ENCODE measurements around the gene TRIM26. TPM values are rescaled to one million over a fixed set of nuclear protein-coding genes. Genes with fewer than 3 reads are reported as not detected.

TRIM26 gene
- total and polyA plus RNA-seq, 2 experiments from 2014 or later = 11.0 to 38.0 TPM

DNA sequence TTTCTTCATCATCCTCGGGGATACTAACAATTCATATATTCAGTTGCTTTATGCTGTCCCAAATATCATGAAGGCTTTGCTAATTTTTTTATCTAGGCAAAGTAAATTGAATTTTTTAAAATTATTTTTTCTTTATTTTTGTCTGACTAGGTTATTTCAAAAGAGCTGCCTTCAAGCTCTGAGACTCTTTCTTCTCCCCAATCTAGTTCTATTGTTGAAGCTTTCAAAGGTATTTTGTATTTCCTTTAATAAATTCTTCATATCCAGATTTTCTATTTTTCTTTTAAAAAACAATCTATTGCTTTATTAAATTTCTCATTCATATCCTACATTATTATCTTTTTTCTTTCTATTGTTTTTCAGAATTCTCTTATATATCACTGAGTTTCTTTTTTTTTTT lies 33.1 kb downstream of the TRIM26 start (continued):
- no peak for TF ChIP-seq EZH2phosphoT487 (IDR thresholded peaks at IDR 0.05; ENCODE audit: unreplicated experiment)
- no peak for TF ChIP-seq NANOG (IDR thresholded peaks at IDR 0.05; ENCODE audit: borderline replicate concordance)
- TF ChIP-seq JUNB (IDR thresholded peaks at IDR 0.05; ENCODE audit: unreplicated experiment) = no peak
- TF ChIP-seq, protein P1, sequence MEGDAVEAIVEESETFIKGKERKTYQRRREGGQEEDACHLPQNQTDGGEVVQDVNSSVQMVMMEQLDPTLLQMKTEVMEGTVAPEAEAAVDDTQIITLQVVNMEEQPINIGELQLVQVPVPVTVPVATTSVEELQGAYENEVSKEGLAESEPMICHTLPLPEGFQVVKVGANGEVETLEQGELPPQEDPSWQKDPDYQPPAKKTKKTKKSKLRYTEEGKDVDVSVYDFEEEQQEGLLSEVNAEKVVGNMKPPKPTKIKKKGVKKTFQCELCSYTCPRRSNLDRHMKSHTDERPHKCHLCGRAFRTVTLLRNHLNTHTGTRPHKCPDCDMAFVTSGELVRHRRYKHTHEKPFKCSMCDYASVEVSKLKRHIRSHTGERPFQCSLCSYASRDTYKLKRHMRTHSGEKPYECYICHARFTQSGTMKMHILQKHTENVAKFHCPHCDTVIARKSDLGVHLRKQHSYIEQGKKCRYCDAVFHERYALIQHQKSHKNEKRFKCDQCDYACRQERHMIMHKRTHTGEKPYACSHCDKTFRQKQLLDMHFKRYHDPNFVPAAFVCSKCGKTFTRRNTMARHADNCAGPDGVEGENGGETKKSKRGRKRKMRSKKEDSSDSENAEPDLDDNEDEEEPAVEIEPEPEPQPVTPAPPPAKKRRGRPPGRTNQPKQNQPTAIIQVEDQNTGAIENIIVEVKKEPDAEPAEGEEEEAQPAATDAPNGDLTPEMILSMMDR (conservative IDR thresholded peaks at IDR 0.05; ENCODE audit: low read depth in 2 of 2) = no peak
- TF ChIP-seq EZH2 (IDR thresholded peaks at IDR 0.05; ENCODE audit: low read depth, unreplicated experiment) = no peak
- TF ChIP-seq ZNF114 (CRISPR knock-in tag; IDR thresholded peaks at IDR 0.05) = no peak
- TF ChIP-seq ZNF331 (CRISPR knock-in tag; IDR thresholded peaks at IDR 0.05; ENCODE audit: low read depth) = no peak
- TF ChIP-seq CREB1 (CRISPR knock-in tag; IDR thresholded peaks at IDR 0.05; ENCODE audit: low read depth) = no peak

DNA sequence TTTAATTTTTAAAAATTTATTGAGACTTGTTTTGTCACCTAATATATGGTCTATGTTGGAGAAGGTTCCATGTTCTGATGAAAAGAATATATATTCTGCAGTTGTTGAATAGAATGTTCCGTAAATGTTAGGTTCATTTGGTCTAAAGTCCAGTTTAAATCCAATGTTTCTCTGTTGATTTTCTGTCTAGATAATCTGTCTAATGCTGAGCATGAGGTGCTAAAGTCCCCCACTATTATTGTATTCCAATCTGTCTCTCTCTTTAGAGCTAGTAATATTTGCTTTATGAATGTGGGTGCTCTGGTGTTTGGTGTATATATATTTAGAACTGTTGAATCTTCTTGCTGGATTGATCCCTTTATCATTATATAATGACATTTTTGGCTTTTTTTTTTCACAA lies 34.4 kb downstream of the TRIM26 start:
- H4K20me1 ChIP-seq (replicated peaks; ENCODE audit: insufficient read depth) = no peaks in the 10 kb centered on the region
- H2AFZ ChIP-seq = no peak overlapping the region
- ATAC-seq (no peak), DNase-seq (ENCODE audit: low spot score) (no peak)
- no peaks in the 10 kb centered on the region for H3K36me3 ChIP-seq (ENCODE audit: insufficient read depth)
- Mint-ChIP-seq H3K4me1 (peaks cover 5% of the 10 kb centered on the region; the same call in 2 of the 3 replicates), H3K27ac (no peak overlapping the region), H3K4me3 (no peak overlapping the region), H3K36me3 (ENCODE audit: low read depth) (no peaks in the 10 kb centered on the region), H3K9me3 (peaks cover 4% of the 10 kb centered on the region; the same call in 1 of the 3 replicates), H3K27me3 (ENCODE audit: insufficient read depth, low read depth, poor library complexity) (peaks cover under 1% of the 10 kb centered on the region)
- H3K4me2 ChIP-seq = no peak overlapping the region
- H3K4me1 ChIP-seq (ENCODE audit: insufficient read depth) = no peaks in the 10 kb centered on the region
- H3K9me2 ChIP-seq (ENCODE audit: insufficient read depth) = no peaks in the 10 kb centered on the region
- H3K27me3 ChIP-seq (ENCODE audit: insufficient read depth) = peaks cover 11% of the 10 kb centered on the region
- H3K79me2 ChIP-seq (replicated peaks; ENCODE audit: insufficient read depth) = no peaks in the 10 kb centered on the region
- H3K27ac ChIP-seq (ENCODE audit: low read depth) = no peak overlapping the region
- H3K4me3 ChIP-seq = no peak overlapping the region
- H3F3A ChIP-seq (replicated peaks; ENCODE audit: low read depth) = no peaks in the 10 kb centered on the region
- TF ChIP-seq, protein P2, sequence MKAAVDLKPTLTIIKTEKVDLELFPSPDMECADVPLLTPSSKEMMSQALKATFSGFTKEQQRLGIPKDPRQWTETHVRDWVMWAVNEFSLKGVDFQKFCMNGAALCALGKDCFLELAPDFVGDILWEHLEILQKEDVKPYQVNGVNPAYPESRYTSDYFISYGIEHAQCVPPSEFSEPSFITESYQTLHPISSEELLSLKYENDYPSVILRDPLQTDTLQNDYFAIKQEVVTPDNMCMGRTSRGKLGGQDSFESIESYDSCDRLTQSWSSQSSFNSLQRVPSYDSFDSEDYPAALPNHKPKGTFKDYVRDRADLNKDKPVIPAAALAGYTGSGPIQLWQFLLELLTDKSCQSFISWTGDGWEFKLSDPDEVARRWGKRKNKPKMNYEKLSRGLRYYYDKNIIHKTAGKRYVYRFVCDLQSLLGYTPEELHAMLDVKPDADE (IDR thresholded peaks at IDR 0.05) = no peak
- no peak for TF ChIP-seq CREB1 (CRISPR knock-in tag; IDR thresholded peaks at IDR 0.05; ENCODE audit: low read depth)
- no peak for TF ChIP-seq ZNF114 (CRISPR knock-in tag; IDR thresholded peaks at IDR 0.05)
- TF ChIP-seq, protein P3, sequence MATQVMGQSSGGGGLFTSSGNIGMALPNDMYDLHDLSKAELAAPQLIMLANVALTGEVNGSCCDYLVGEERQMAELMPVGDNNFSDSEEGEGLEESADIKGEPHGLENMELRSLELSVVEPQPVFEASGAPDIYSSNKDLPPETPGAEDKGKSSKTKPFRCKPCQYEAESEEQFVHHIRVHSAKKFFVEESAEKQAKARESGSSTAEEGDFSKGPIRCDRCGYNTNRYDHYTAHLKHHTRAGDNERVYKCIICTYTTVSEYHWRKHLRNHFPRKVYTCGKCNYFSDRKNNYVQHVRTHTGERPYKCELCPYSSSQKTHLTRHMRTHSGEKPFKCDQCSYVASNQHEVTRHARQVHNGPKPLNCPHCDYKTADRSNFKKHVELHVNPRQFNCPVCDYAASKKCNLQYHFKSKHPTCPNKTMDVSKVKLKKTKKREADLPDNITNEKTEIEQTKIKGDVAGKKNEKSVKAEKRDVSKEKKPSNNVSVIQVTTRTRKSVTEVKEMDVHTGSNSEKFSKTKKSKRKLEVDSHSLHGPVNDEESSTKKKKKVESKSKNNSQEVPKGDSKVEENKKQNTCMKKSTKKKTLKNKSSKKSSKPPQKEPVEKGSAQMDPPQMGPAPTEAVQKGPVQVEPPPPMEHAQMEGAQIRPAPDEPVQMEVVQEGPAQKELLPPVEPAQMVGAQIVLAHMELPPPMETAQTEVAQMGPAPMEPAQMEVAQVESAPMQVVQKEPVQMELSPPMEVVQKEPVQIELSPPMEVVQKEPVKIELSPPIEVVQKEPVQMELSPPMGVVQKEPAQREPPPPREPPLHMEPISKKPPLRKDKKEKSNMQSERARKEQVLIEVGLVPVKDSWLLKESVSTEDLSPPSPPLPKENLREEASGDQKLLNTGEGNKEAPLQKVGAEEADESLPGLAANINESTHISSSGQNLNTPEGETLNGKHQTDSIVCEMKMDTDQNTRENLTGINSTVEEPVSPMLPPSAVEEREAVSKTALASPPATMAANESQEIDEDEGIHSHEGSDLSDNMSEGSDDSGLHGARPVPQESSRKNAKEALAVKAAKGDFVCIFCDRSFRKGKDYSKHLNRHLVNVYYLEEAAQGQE (IDR thresholded peaks at IDR 0.05; ENCODE audit: unreplicated experiment) = no peak
- TF ChIP-seq, protein P4, sequence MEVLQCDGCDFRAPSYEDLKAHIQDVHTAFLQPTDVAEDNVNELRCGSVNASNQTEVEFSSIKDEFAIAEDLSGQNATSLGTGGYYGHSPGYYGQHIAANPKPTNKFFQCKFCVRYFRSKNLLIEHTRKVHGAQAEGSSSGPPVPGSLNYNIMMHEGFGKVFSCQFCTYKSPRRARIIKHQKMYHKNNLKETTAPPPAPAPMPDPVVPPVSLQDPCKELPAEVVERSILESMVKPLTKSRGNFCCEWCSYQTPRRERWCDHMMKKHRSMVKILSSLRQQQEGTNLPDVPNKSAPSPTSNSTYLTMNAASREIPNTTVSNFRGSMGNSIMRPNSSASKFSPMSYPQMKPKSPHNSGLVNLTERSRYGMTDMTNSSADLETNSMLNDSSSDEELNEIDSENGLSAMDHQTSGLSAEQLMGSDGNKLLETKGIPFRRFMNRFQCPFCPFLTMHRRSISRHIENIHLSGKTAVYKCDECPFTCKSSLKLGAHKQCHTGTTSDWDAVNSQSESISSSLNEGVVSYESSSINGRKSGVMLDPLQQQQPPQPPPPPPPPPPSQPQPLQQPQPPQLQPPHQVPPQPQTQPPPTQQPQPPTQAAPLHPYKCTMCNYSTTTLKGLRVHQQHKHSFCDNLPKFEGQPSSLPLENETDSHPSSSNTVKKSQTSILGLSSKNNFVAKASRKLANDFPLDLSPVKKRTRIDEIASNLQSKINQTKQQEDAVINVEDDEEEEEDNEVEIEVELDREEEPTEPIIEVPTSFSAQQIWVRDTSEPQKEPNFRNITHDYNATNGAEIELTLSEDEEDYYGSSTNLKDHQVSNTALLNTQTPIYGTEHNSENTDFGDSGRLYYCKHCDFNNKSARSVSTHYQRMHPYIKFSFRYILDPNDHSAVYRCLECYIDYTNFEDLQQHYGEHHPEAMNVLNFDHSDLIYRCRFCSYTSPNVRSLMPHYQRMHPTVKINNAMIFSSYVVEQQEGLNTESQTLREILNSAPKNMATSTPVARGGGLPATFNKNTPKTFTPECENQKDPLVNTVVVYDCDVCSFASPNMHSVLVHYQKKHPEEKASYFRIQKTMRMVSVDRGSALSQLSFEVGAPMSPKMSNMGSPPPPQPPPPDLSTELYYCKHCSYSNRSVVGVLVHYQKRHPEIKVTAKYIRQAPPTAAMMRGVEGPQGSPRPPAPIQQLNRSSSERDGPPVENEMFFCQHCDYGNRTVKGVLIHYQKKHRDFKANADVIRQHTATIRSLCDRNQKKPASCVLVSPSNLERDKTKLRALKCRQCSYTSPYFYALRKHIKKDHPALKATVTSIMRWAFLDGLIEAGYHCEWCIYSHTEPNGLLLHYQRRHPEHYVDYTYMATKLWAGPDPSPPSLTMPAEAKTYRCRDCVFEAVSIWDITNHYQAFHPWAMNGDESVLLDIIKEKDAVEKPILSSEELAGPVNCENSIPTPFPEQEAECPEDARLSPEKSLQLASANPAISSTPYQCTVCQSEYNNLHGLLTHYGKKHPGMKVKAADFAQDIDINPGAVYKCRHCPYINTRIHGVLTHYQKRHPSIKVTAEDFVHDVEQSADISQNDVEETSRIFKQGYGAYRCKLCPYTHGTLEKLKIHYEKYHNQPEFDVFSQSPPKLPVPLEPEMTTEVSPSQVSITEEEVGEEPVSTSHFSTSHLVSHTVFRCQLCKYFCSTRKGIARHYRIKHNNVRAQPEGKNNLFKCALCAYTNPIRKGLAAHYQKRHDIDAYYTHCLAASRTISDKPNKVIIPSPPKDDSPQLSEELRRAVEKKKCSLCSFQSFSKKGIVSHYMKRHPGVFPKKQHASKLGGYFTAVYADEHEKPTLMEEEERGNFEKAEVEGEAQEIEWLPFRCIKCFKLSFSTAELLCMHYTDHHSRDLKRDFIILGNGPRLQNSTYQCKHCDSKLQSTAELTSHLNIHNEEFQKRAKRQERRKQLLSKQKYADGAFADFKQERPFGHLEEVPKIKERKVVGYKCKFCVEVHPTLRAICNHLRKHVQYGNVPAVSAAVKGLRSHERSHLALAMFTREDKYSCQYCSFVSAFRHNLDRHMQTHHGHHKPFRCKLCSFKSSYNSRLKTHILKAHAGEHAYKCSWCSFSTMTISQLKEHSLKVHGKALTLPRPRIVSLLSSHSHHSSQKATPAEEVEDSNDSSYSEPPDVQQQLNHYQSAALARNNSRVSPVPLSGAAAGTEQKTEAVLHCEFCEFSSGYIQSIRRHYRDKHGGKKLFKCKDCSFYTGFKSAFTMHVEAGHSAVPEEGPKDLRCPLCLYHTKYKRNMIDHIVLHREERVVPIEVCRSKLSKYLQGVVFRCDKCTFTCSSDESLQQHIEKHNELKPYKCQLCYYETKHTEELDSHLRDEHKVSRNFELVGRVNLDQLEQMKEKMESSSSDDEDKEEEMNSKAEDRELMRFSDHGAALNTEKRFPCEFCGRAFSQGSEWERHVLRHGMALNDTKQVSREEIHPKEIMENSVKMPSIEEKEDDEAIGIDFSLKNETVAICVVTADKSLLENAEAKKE (CRISPR knock-in tag; IDR thresholded peaks at IDR 0.05) = no peak

Measured in GM23338 (cell line).